Activated B cell treated with CpG ODN at 0.5 μM for 24 hours (primary cell): ENCODE data around the gene MANSC1. TPM values are rescaled to one million over a fixed set of nuclear protein-coding genes. Genes with fewer than 3 reads are reported as not detected.

Experiments
- ATAC-seq: fragments of 200-7000 bp; cut with Tn5 transposase; one replicate; pipeline ENCODE4 v1.10.0; 2021; ENCODE audit warnings: low read depth, mild to moderate bottlenecking, moderate library complexity
- CTCF ChIA-PET: fragments of 350-600 bp; sonication (Branson Sonifier 250); formaldehyde crosslinking; loops from one replicate; lab custom pipeline; 2021; ENCODE audit warnings: antibody characterized with exemption; lab: Charles Lee
- POLR2A ChIA-PET: fragments of 350-600 bp; sonication (Branson Sonifier 250); formaldehyde crosslinking; loops from one replicate; lab custom pipeline; 2021; ENCODE audit warnings: antibody characterized with exemption; lab: Charles Lee
- DNase-seq: peaks from one replicate; pipeline ENCODE4 v3.0.0; 2022
- H3K27ac Mint-ChIP-seq: one replicate; pipeline ENCODE4 v1.8.0; 2020; ENCODE audit warnings: mixed read lengths
- H3K27me3 Mint-ChIP-seq: one replicate; pipeline ENCODE4 v1.8.0; 2021; ENCODE audit warnings: mixed read lengths
- H3K36me3 Mint-ChIP-seq: one replicate; pipeline ENCODE4 v1.8.0; 2021; ENCODE audit warnings: low read depth, mixed read lengths
- H3K4me1 Mint-ChIP-seq: one replicate; pipeline ENCODE4 v1.8.0; 2021; ENCODE audit warnings: mixed read lengths
- H3K4me3 Mint-ChIP-seq: one replicate; pipeline ENCODE4 v1.8.0; 2020; ENCODE audit warnings: mild to moderate bottlenecking, mixed read lengths
- H3K9me3 Mint-ChIP-seq: one replicate; pipeline ENCODE4 v1.8.0; 2020; ENCODE audit warnings: mixed read lengths
- CTCF ChIP-seq: fragments of 200-600 bp; IDR thresholded peaks from one replicate; pipeline ENCODE4 v1.8.0; 2022; ENCODE audit warnings: antibody characterized with exemption, mild to moderate bottlenecking
- intact Hi-C: fragments of 100-400 bp; cut with micrococcal nuclease; formaldehyde crosslinking; loops from one replicate; pipeline ENCODE4 v1.15.1; 2024
- total RNA-seq: library from RNA; stranded (reverse); gene quantifications from 2 replicates; pipeline ENCODE4 v1.2.3, GENCODE V29; 2022

Gene MANSC1
- total RNA-seq, 1 donor from 2014 or later = 0.86 TPM

DNA sequence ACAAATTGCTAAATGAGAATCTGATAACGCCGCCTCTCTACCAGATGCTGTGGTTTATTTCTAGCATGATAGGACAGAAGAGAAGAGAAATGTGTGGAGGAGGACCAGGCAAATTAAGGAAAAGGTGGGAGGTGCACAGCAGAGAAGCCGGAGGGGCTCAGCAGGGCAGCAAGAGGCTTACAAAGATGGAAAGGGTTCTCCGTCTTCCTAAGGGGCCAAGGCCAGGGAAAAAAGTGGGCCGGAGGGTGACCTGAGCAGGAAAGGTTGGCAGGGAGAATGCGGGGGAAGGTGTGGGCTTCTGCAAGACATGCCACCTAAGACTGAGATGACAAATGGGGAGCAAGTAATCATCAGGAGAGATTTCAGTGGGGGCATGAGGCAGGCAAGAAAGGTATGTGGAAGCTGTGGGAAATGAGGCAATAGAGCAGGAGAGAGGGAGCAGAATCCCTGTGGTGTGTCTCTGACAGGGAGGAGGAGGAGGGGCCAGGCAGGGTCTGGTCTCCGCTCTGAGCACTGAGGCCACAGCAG, 18.7 kb downstream of the MANSC1 start:
- Mint-ChIP-seq H3K27ac (no peak overlapping the region), H3K36me3 (no peaks in the 10 kb centered on the region), H3K4me1 (peaks cover 11% of the 10 kb centered on the region), H3K27me3 (peaks cover 2% of the 10 kb centered on the region), H3K9me3 (no peaks in the 10 kb centered on the region), H3K4me3 (no peak overlapping the region)
- ChIA-PET POLR2A (no interaction called here), CTCF (no interaction called here)
- DNase-seq = no peak
- intact Hi-C loops = loop anchor here (5.0 kb wide), 1 partner anchor 844 kb away; no protein-coding TSS in a partner anchor
- TF ChIP-seq CTCF = no peak
- ATAC-seq = no peak

DNA sequence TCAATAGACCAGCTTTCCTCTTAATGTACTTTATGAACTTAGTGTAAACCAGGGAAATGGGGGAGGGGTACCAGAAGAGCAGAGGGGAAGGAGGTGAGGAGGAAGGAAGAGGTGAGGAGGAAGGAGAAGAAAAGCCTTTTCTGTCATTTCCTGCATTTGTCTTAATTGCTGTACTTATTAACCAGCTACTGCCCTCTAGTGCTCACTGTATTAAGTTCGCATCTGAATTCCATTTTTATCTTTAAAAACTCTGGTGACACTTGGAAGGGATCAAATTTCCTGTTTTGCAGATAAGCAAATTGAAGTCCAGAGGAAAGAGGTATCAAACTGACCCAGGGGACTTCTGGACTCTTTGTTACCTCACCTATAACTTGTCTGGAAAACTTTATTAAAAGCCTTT, 22.2 kb downstream of the MANSC1 start:
- peaks cover 2% of the 10 kb centered on the region for H3K27me3 Mint-ChIP-seq
- CTCF ChIA-PET = interaction anchor here (0.7 to 5.4 kb wide), 8 partner anchors 9 to 772 kb away, joined by 3 to 33 read pairs (median 4); partner anchors contain the start of gene BORCS5
- no peak for DNase-seq

DNA sequence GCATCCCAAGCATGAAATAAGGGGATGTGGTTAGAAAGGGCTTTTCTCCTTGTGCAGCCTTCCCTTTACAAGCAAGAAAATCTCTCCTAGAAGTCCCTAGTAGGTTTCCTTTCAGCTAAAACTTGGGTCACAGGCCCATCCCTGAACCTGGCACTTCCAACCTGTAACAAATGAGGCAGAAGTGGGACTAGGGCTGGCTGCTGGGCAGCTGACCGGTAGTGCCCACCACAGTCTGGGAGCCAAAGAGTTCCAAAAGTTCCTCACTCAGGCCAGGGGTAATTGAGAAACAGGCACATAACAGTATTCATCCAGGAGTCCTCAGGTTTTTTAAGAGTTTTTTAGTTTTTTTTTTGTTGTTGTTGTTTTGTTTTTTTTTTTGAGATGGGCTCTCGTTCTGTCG, 23.8 kb downstream of the MANSC1 start:
- Mint-ChIP-seq H3K9me3 (no peaks in the 10 kb centered on the region), H3K4me3 (no peak overlapping the region), H3K27me3 (peaks cover 4% of the 10 kb centered on the region), H3K4me1 (peaks cover 5% of the 10 kb centered on the region), H3K27ac (no peak overlapping the region), H3K36me3 (no peaks in the 10 kb centered on the region)
- CTCF ChIA-PET = interaction anchor here (0.6 to 5.4 kb wide), 3 partner anchors 10 to 796 kb away, joined by 3 to 33 read pairs (median 4); no protein-coding TSS in a partner anchor
- DNase-seq = no peak
- intact Hi-C loops = loop anchor here (2.0 kb wide), 1 partner anchor 293 kb away; no protein-coding TSS in a partner anchor
- no peak for ATAC-seq
- POLR2A ChIA-PET = no interaction called here
- TF ChIP-seq CTCF = no peak

More for the DNA sequence above, 22.2 kb downstream of the MANSC1 start:
- H3K27ac Mint-ChIP-seq = no peak overlapping the region
- intact Hi-C loops = loop anchor here (1.0 to 2.0 kb wide), 3 partner anchors 295 to 774 kb away; no protein-coding TSS in a partner anchor
- peaks cover 2% of the 10 kb centered on the region for H3K4me1 Mint-ChIP-seq
- peak; percentile 31 for ATAC-seq
- no peaks in the 10 kb centered on the region for H3K9me3 Mint-ChIP-seq
- TF ChIP-seq CTCF = no peak
- no peaks in the 10 kb centered on the region for H3K36me3 Mint-ChIP-seq
- no peak overlapping the region for H3K4me3 Mint-ChIP-seq
- POLR2A ChIA-PET = no interaction called here

DNA sequence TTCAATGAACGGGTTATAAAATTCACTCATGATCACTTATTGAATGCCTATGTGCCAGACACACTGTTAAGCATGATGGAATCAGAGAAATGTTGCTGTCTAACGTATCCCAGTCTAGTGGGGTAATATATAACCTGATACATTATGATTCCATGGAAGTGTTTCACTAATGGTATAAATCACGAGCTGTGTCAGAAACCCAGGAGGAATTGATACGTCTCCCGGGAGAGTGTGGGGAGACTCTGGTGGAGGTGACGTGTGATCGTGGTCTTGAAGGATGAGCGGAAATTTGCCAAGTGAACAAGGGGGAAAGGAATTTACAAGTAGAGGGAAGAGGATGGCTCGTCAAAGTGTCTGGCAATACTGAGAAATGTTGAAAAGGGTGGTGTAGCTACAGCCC, 26.5 kb downstream of the MANSC1 start:
- intact Hi-C loops = no loop called here
- H3K36me3 Mint-ChIP-seq = no peaks in the 10 kb centered on the region
- peaks cover 5% of the 10 kb centered on the region for H3K4me1 Mint-ChIP-seq
- H3K27me3 Mint-ChIP-seq = peaks cover 9% of the 10 kb centered on the region
- no peaks in the 10 kb centered on the region for H3K9me3 Mint-ChIP-seq
- H3K27ac Mint-ChIP-seq = no peak overlapping the region
- no peak for DNase-seq
- CTCF ChIA-PET = no interaction called here
- H3K4me3 Mint-ChIP-seq = no peak overlapping the region
- TF ChIP-seq CTCF = no peak
- POLR2A ChIA-PET = no interaction called here
- ATAC-seq = no peak

DNA sequence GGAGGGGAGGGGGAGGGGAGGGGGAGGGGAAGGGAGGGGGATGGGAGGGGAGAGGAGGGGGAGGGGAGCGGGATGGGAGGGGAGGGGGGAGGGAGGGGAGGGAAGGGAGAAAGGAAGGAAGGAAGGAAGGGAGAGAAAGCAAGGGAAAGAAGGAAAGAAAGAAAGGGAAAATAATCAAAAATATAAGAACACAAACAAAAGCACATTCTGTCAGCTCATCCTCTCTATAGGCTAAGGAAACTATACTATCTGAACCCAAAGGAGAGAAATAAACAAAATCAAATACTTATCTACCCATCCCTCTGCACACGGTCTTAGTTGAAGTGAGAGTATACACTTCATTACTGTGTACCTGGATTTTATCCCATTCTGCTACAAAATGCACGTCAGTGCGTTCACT, 26.9 kb downstream of the MANSC1 start:
- no peaks in the 10 kb centered on the region for H3K9me3 Mint-ChIP-seq
- H3K27me3 Mint-ChIP-seq = peaks cover 9% of the 10 kb centered on the region
- no peaks in the 10 kb centered on the region for H3K36me3 Mint-ChIP-seq
- TF ChIP-seq CTCF = no peak
- H3K4me1 Mint-ChIP-seq = peaks cover 5% of the 10 kb centered on the region
- H3K4me3 Mint-ChIP-seq = no peak overlapping the region
- DNase-seq (no peak), ATAC-seq (no peak)
- H3K27ac Mint-ChIP-seq = no peak overlapping the region
- ChIA-PET POLR2A (no interaction called here), CTCF (no interaction called here)
- intact Hi-C loops = no loop called here
